K562 (cell line): ENCODE results near the gene CAMK1D. TPM values are rescaled to one million over a fixed set of nuclear protein-coding genes. Genes with fewer than 3 reads are reported as not detected.

Source experiments
- ATAC-seq: fragments of 200-7000 bp; cut with Tn5 transposase; 3 replicates; pipeline ENCODE4 v1.9.1; 2020; ENCODE audit warnings: moderate library complexity
- BruUV-seq: library from RNA; stranded (reverse); fragments of 400-500 nt; replicated peaks from 2 replicates; lab custom pipeline; 2021; lab: Mats Ljungman, UMichigan
- CTCF ChIA-PET: fragments of 300-600 bp; formaldehyde crosslinking; extraction: SDS; loops from one replicate; lab custom pipeline; 2021; ENCODE audit warnings: low intra/inter-chr PET ratio; lab: Yijun Ruan, JAX
- POLR2A ChIA-PET: fragments of 300-600, 350-650 bp; sonication (Branson Sonifier 250); formaldehyde crosslinking; extraction: SDS; loops from one replicate; lab custom pipeline; 2021; ENCODE audit warnings: antibody characterized with exemption, inconsistent platforms; lab: Yijun Ruan, JAX
- DNase-seq, 4 experiments: peaks; one replicate each; pipeline versions ENCODE4 v3.0.0 to v3.0.0-alpha.2; 2011 to 2018; ENCODE audit warnings: low spot score in 3 of 4, mixed read lengths in 3 of 4; ENCODE audit errors: extremely low read depth in 1 of 4
- FAIRE-seq: peaks from 2 replicates; lab custom pipeline; 2011; peaks lifted over from hg19 to GRCh38; lab: Jason Lieb, UNC
- H2AFZ ChIP-seq: 2 replicates; pipeline ENCODE4 v1.6.0; 2011; ENCODE audit warnings: low read depth, low read length, control low read depth, inconsistent platforms
- H3K27ac ChIP-seq: fragments of 200-600 bp; 3 replicates; pipeline ENCODE4 v1.8.0; 2011; ENCODE audit warnings: low read depth, mild to moderate bottlenecking, control low read depth, inconsistent platforms, low read length, moderate library complexity, mixed read lengths; ENCODE audit errors: extremely low read depth
- H3K27me3 ChIP-seq, 2 experiments: fragments of 300-600 bp in 1 of 2; 2 replicates in 1 of 2; 3 replicates in 1 of 2; pipeline versions ENCODE4 v1.6.0 to v1.8.0; 2011; ENCODE audit warnings: inconsistent platforms in 2 of 2, low read length in 2 of 2, mild to moderate bottlenecking in 1 of 2, mixed read lengths in 1 of 2, moderate library complexity in 1 of 2; ENCODE audit not compliant: control insufficient read depth in 2 of 2, insufficient read depth in 2 of 2
- H3K36me3 ChIP-seq: fragments of 300-600 bp; 3 replicates; pipeline ENCODE4 v1.8.0; 2011; ENCODE audit warnings: mild to moderate bottlenecking, low read length, inconsistent platforms; ENCODE audit not compliant: control insufficient read depth, insufficient read depth
- H3K4me1 ChIP-seq, 2 experiments: fragments of 200-600 bp in 1 of 2; replicated peaks in 1 of 2; 2 replicates in 1 of 2; 3 replicates in 1 of 2; pipeline versions ENCODE4 v1.5.1 to v1.8.0; 2011; ENCODE audit warnings: inconsistent platforms in 2 of 2, low read length in 2 of 2, mild to moderate bottlenecking in 1 of 2, mixed read lengths in 1 of 2, moderate library complexity in 1 of 2; ENCODE audit not compliant: control insufficient read depth in 2 of 2, insufficient read depth in 2 of 2
- H3K4me2 ChIP-seq: 2 replicates; pipeline ENCODE4 v1.6.1; 2011; ENCODE audit warnings: low read length, control low read depth, inconsistent platforms, mixed read lengths; ENCODE audit not compliant: insufficient read depth
- H3K4me3 ChIP-seq: fragments of 200-600 bp; sonication (generic), shearing (Covaris generic); 2 replicates; pipeline ENCODE4 v1.5.1; 2016; ENCODE audit warnings: control low read depth, inconsistent platforms
- H3K79me2 ChIP-seq: fragments of 200-600 bp; 3 replicates; pipeline ENCODE4 v1.8.0; 2011; ENCODE audit warnings: low read length, inconsistent platforms; ENCODE audit not compliant: control insufficient read depth, insufficient read depth
- H3K9ac ChIP-seq, 2 experiments: 2 replicates each; pipeline versions ENCODE4 v1.6.0 to v1.6.1; 2011; ENCODE audit warnings: low read depth in 2 of 2, low read length in 2 of 2, control low read depth in 1 of 2, inconsistent platforms in 1 of 2, mild to moderate bottlenecking in 1 of 2, mixed read lengths in 1 of 2; ENCODE audit not compliant: insufficient read depth in 1 of 2
- H3K9me1 ChIP-seq: one replicate; pipeline ENCODE4 v1.6.0; 2011; ENCODE audit warnings: inconsistent platforms, mild to moderate bottlenecking, low read length, moderate library complexity; ENCODE audit not compliant: control insufficient read depth, insufficient read depth
- H3K9me3 ChIP-seq: replicated peaks from 2 replicates; pipeline ENCODE4 v1.5.1; 2011; ENCODE audit warnings: low read depth, low read length, inconsistent platforms; ENCODE audit not compliant: control insufficient read depth, insufficient read depth
- H4K20me1 ChIP-seq: replicated peaks from 2 replicates; pipeline ENCODE4 v1.6.1; 2011; ENCODE audit warnings: low read length, inconsistent platforms, mixed read lengths; ENCODE audit not compliant: control insufficient read depth, insufficient read depth
- ARNT ChIP-seq, 2 experiments: fragments of 450-650 bp; IDR thresholded peaks; 2 replicates each; pipeline ENCODE4 v1.6.1; 2016; ENCODE audit warnings: mild to moderate bottlenecking in 1 of 2
- BMI1 ChIP-seq: fragments of 150-350 bp; IDR thresholded peaks from 2 replicates; pipeline ENCODE4 v1.6.1; 2014; ENCODE audit warnings: low read length
- CBFA2T2 ChIP-seq: fragments of 450-650 bp; conservative IDR thresholded peaks from 2 replicates; pipeline ENCODE4 v1.6.1; 2017; ENCODE audit warnings: mild to moderate bottlenecking
- FOXM1 ChIP-seq, 2 experiments: fragments of 450-650 bp in 1 of 2; sonication (generic) in 1 of 2; formaldehyde crosslinking in 1 of 2; IDR thresholded peaks; 2 replicates each; pipeline versions ENCODE4 v1.6.1 to v1.9.0; 2017 to 2022; ENCODE audit warnings: low read depth in 2 of 2, mild to moderate bottlenecking in 2 of 2, missing genetic modification reagents in 1 of 2, moderate library complexity in 1 of 2
- RFX7 ChIP-seq: fragments of 250-450 bp; sonication (Bioruptor Pico); IDR thresholded peaks from 2 replicates; pipeline ENCODE4 v1.5.1; 2021; ENCODE audit warnings: mild to moderate bottlenecking
- SREBF1 ChIP-seq: fragments of 150-350 bp; IDR thresholded peaks from 2 replicates; pipeline ENCODE4 v1.6.1; 2014; ENCODE audit warnings: antibody characterized with exemption, low read depth, low read length, borderline replicate concordance
- ZNF41 ChIP-seq: fragments of 250-450 bp; sonication (Bioruptor Pico); conservative IDR thresholded peaks from 2 replicates; pipeline ENCODE4 v1.4.0; 2020; ENCODE audit warnings: mild to moderate bottlenecking
- WGBS: fragments of 100-300 bp; shearing (Covaris generic); methylation state at CpG from one replicate; pipeline ENCODE4 v1.1.6; 2016; ENCODE audit warnings: low coverage, mixed read lengths; ENCODE audit not compliant: insufficient coverage; ENCODE audit errors: missing lambda C conversion rate; 5-methylcytosine and 5-hydroxymethylcytosine counted together
- in situ Hi-C: fragments of 300-500 bp; cut with MboI; formaldehyde crosslinking; loops from 4 replicates; pipeline ENCODE4 v1.15.0; 2018; ENCODE audit warnings: inconsistent platforms, mixed read lengths
- intact Hi-C: fragments of 100-400 bp; cut with micrococcal nuclease; formaldehyde crosslinking; loops from 2 replicates; pipeline ENCODE4 v1.14.2; 2022
- polyA plus RNA-seq, 8 experiments: library from polyadenylated mRNA; depleted of rRNA in 4 of 8; stranded (reverse) in 5 of 8; unstranded in 3 of 8; fragments of >200 nt; fragmentation: Nextera tagmentation in 2 of 8; fragmentation: Illumina TruSeq in 1 of 8; extraction: Ambion mirVana in 2 of 8; extraction: Trizol in 1 of 8; gene quantifications; 2 replicates each; pipeline versions ENCODE4 v1.2.1 to v1.2.3, GENCODE V29; 2011 to 2014; ENCODE audit warnings: inconsistent platforms in 1 of 8, missing spikeins in 1 of 8
- total RNA-seq, 7 experiments: library from RNA; depleted of rRNA in 6 of 7; stranded (reverse); fragments of >200 nt in 6 of 7; fragmentation: Illumina TruSeq in 2 of 7; extraction: Trizol in 2 of 7; gene quantifications; 2 replicates each; pipeline versions ENCODE4 v1.2.1 to v1.2.3, GENCODE V29; 2011 to 2021; ENCODE audit warnings: low replicate concordance in 1 of 7
- TF ChIP-seq, protein P1 (sequence below): sonication (generic); formaldehyde crosslinking; IDR thresholded peaks from 2 replicates; pipeline ENCODE4 v1.5.0; 2020; ENCODE audit warnings: missing genetic modification reagents
- TF ChIP-seq, protein P2 (sequence below), 2 experiments: fragments of 250-450 bp in 1 of 2; fragments of 450-650 bp in 1 of 2; sonication (Bioruptor Pico) in 1 of 2; IDR thresholded peaks; 2 replicates each; pipeline versions ENCODE4 v1.6.1 to v1.8.0; 2016 to 2021; ENCODE audit warnings: mild to moderate bottlenecking in 2 of 2, moderate library complexity in 2 of 2, missing compliant biosample characterization in 1 of 2, missing genetic modification characterization in 1 of 2
- TF ChIP-seq, protein P3 (sequence below): fragments of 150-350 bp; IDR thresholded peaks from 2 replicates; pipeline ENCODE4 v1.6.1; 2014; ENCODE audit warnings: low read depth, mild to moderate bottlenecking, low read length, borderline replicate concordance
- TF ChIP-seq, protein P4 (sequence below), 3 experiments: fragments of 200-800 bp in 1 of 3; sonication (Bioruptor generic) in 1 of 3; sonication (generic) in 1 of 3; formaldehyde crosslinking in 1 of 3; IDR thresholded peaks; 2 replicates each; pipeline versions ENCODE4 v1.6.1 to v1.8.0; 2016 to 2022; ENCODE audit warnings: mild to moderate bottlenecking in 2 of 3, missing compliant biosample characterization in 2 of 3, missing genetic modification characterization in 2 of 3, missing genetic modification reagents in 1 of 3
- TF ChIP-seq, protein P5 (sequence below), 2 experiments: fragments of 450-650 bp in 1 of 2; sonication (generic) in 1 of 2; formaldehyde crosslinking in 1 of 2; IDR thresholded peaks in 1 of 2; conservative IDR thresholded peaks in 1 of 2; 2 replicates each; pipeline versions ENCODE4 v1.6.1 to v1.8.1; 2016 to 2023; ENCODE audit warnings: mild to moderate bottlenecking in 2 of 2, moderate library complexity in 2 of 2, inconsistent platforms in 1 of 2, missing genetic modification reagents in 1 of 2

CAMK1D gene
- total and polyA plus RNA-seq, 9 of the 15 experiments (the other 6 are each of a cell fraction or from before 2014, with no cell fraction given), result 0.12 to 0.24 (median 0.20) TPM; not detected in 5

DNA sequence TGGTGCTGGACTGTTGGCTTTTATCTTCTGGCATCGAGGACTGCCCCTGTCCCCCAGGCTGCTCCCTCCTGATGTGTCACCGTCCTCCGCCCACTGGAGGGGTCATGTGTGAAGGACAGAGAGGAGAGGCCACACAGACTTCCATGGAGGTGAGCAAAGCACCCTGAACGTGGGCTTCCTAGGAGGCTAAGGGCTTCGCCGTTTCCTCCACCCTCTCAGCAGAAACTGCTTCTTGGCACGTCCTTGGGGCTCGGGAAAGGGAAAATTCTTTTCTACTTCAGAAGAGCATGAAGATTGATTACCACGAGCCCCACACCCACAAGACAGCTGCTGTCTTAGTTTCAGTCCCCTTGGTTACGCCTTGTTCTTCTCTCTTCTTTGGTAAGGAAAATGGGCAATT, 433.9 kb downstream of the CAMK1D start:
- in situ Hi-C loops, result no loop called here
- Histone ChIP-seq H3K9me3 (no peaks in the 10 kb centered on the region), H3K9ac (no peak overlapping the region), H4K20me1 (no peaks in the 10 kb centered on the region), H3K4me1 (no peaks in the 10 kb centered on the region), H3K9me1 (no peaks in the 10 kb centered on the region), H3K27me3 (peaks cover 8 to 30% of the 10 kb centered on the region in 2 experiments; a peak in 4 of 5 replicates), H3K36me3 (no peaks in the 10 kb centered on the region), H3K27ac (no peak overlapping the region), H3K4me2 (no peak overlapping the region), H2AFZ (no peak overlapping the region), H3K79me2 (no peaks in the 10 kb centered on the region), H3K4me3 (no peak overlapping the region)
- DNase-seq, result no peak
- intact Hi-C loops, result loop anchor here (10.0 kb wide), 2 partner anchors 122 to 292 kb away; no protein-coding TSS in a partner anchor
- FAIRE-seq, result no peak
- 13% methylated on average over 9 of the region's 10 CpGs for WGBS
- POLR2A ChIA-PET, result interaction anchor here (0.9 kb wide), 1 partner anchor 15 kb away, joined by 3 read pairs; no protein-coding TSS in a partner anchor
- ATAC-seq, result no peak
- no TSS peak for BruUV-seq
- CTCF ChIA-PET, result interaction anchor here (1.3 kb wide), 1 partner anchor 292 kb away, joined by 4 read pairs; no protein-coding TSS in a partner anchor
- TF ChIP-seq, protein P1, sequence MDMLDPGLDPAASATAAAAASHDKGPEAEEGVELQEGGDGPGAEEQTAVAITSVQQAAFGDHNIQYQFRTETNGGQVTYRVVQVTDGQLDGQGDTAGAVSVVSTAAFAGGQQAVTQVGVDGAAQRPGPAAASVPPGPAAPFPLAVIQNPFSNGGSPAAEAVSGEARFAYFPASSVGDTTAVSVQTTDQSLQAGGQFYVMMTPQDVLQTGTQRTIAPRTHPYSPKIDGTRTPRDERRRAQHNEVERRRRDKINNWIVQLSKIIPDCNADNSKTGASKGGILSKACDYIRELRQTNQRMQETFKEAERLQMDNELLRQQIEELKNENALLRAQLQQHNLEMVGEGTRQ (CRISPR knock-in tag), result no peak
- TF ChIP-seq BMI1 (no peak), RFX7 (CRISPR knock-in tag) (no peak), FOXM1 (IDR thresholded peaks at IDR 0.05; ENCODE audit: low read depth) (no peak), FOXM1 (CRISPR knock-in tag; IDR thresholded peaks at IDR 0.05; ENCODE audit: low read depth) (no peak), CBFA2T2 (no peak), ZNF41 (CRISPR knock-in tag) (no peak), SREBF1 (no peak), ARNT (IDR thresholded peaks at IDR 0.05) (no peak)
- TF ChIP-seq, protein P2, sequence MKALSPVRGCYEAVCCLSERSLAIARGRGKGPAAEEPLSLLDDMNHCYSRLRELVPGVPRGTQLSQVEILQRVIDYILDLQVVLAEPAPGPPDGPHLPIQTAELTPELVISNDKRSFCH (CRISPR knock-in tag; IDR thresholded peaks at IDR 0.05), result no peak
- TF ChIP-seq, protein P2 (tag; IDR thresholded peaks at IDR 0.05), result no peak
- TF ChIP-seq, protein P3, sequence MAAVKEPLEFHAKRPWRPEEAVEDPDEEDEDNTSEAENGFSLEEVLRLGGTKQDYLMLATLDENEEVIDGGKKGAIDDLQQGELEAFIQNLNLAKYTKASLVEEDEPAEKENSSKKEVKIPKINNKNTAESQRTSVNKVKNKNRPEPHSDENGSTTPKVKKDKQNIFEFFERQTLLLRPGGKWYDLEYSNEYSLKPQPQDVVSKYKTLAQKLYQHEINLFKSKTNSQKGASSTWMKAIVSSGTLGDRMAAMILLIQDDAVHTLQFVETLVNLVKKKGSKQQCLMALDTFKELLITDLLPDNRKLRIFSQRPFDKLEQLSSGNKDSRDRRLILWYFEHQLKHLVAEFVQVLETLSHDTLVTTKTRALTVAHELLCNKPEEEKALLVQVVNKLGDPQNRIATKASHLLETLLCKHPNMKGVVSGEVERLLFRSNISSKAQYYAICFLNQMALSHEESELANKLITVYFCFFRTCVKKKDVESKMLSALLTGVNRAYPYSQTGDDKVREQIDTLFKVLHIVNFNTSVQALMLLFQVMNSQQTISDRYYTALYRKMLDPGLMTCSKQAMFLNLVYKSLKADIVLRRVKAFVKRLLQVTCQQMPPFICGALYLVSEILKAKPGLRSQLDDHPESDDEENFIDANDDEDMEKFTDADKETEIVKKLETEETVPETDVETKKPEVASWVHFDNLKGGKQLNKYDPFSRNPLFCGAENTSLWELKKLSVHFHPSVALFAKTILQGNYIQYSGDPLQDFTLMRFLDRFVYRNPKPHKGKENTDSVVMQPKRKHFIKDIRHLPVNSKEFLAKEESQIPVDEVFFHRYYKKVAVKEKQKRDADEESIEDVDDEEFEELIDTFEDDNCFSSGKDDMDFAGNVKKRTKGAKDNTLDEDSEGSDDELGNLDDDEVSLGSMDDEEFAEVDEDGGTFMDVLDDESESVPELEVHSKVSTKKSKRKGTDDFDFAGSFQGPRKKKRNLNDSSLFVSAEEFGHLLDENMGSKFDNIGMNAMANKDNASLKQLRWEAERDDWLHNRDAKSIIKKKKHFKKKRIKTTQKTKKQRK, result no peak
- TF ChIP-seq, protein P4, sequence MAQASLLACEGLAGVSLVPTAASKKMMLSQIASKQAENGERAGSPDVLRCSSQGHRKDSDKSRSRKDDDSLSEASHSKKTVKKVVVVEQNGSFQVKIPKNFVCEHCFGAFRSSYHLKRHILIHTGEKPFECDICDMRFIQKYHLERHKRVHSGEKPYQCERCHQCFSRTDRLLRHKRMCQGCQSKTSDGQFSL (CRISPR knock-in tag; IDR thresholded peaks at IDR 0.05), result no peak
- TF ChIP-seq, protein P4 (tag; IDR thresholded peaks at IDR 0.05), result no peak
- TF ChIP-seq, protein P5, sequence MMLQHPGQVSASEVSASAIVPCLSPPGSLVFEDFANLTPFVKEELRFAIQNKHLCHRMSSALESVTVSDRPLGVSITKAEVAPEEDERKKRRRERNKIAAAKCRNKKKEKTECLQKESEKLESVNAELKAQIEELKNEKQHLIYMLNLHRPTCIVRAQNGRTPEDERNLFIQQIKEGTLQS (IDR thresholded peaks at IDR 0.05), result no peak
- TF ChIP-seq, protein P5 (CRISPR knock-in tag; conservative IDR thresholded peaks at IDR 0.05), result no peak
